Ovary (tissue), 9 donors: ENCODE data around the gene MTM1. TPM values are rescaled to one million over a fixed set of nuclear protein-coding genes. Genes with fewer than 3 reads are reported as not detected.
A peak's percentile ranks its signal among the peaks of the same experiment; 100 is the strongest.

Source experiments
- DNase-seq, 5 donors: peaks; one replicate each; pipeline ENCODE4 v3.0.0-alpha.2; 2019 to 2020
- H3K27ac ChIP-seq, 2 donors: fragments of 200-600 bp; one replicate each; pipeline versions ENCODE4 v1.5.1 to v1.8.0; 2019 to 2022
- H3K27me3 ChIP-seq: fragments of 200-600 bp; one replicate; pipeline ENCODE4 v1.8.0; 2022
- H3K36me3 ChIP-seq: fragments of 200-600 bp; sonication (generic); one replicate; pipeline ENCODE4 v1.5.1; 2019
- H3K4me1 ChIP-seq: one replicate; pipeline ENCODE4 v1.8.1; 2013; ENCODE audit warnings: mild to moderate bottlenecking, moderate library complexity; ENCODE audit not compliant: insufficient read depth
- H3K4me3 ChIP-seq: fragments of 200-600 bp; sonication (generic); one replicate; pipeline ENCODE4 v1.5.1; 2017
- H3K9me3 ChIP-seq, 2 donors: fragments of 200-600 bp in 1 of 2; sonication (generic) in 1 of 2; one replicate each; pipeline versions ENCODE4 v1.5.1 to v1.8.1; 2013 to 2019; ENCODE audit warnings: mild to moderate bottlenecking in 1 of 2, moderate library complexity in 1 of 2
- CTCF ChIP-seq, 3 donors: fragments of 450-650 bp in 2 of 3; fragments of 200-600 bp in 1 of 3; IDR thresholded peaks; one replicate each; pipeline versions ENCODE4 v1.5.1 to v1.8.0; 2016 to 2022; ENCODE audit warnings: antibody characterized with exemption in 3 of 3, mild to moderate bottlenecking in 1 of 3
- EP300 ChIP-seq: sonication (generic); formaldehyde crosslinking; IDR thresholded peaks from one replicate; pipeline ENCODE4 v1.6.1; 2017; ENCODE audit warnings: antibody characterized with exemption
- POLR2A ChIP-seq: fragments of 450-650 bp; IDR thresholded peaks from one replicate; pipeline ENCODE4 v1.6.1; 2017; ENCODE audit warnings: antibody characterized with exemption, mild to moderate bottlenecking, moderate library complexity
- WGBS, 3 donors: extraction: QIAGEN DNeasy Blood & Tissue Kit in 1 of 3; methylation state at CpG; one replicate each; pipeline versions ENCODE4 v1.1.5 to v1.1.7; 2013 to 2017; 5-methylcytosine and 5-hydroxymethylcytosine counted together
- intact Hi-C, 4 donors: fragments of 100-400 bp; cut with DNase I; formaldehyde crosslinking; loops; one replicate each; pipeline versions ENCODE4 v1.11.0 to v1.15.1; 2022 to 2023
- polyA plus RNA-seq, 2 donors: library from polyadenylated mRNA; stranded (reverse); fragments of 200-250 nt in 1 of 2; fragments of 350-450 nt in 1 of 2; fragmentation: Illumina TruSeq in 1 of 2; extraction: RNeasy Lipid Tissue Mini Kit (QIAGEN cat#74804) in 1 of 2; gene quantifications; one replicate each; pipeline ENCODE4 v1.2.3, GENCODE V29; 2013 to 2014
- total RNA-seq, 7 donors: library from RNA; depleted of rRNA in 2 of 7; stranded (reverse); fragments of >200 nt in 2 of 7; fragmentation: NEBNext Ultra II Directional in 3 of 7; extraction: Animal tissue kit (Norgen Biotek cat#: 25700) in 3 of 7; gene quantifications; one replicate each; pipeline versions ENCODE4 v1.1.0 to v1.2.4, GENCODE V29; 2016 to 2023
- donor health status: DM: no; HTN: no; CAD: no; lungs with moderate emphysema.
- donor health status: DM: no; HTN: no; CAD: no.
- donor health status: Bipolar disorder and iron deficiency.
- donor health status: DM: yes; HTN: yes; CAD: no.
- donor health status: DM: no; HTN: no; CAD: no.
- donor health status: DM: yes; HTN: yes; CAD: no.

MTM1 gene
- total and polyA plus RNA-seq, 9 donors = 8.8 to 28.3 (median 23.4) TPM

- 25 to 33% (median 25%) methylated on average over 2 of the region's 2 CpGs for WGBS, 3 donors
- Histone ChIP-seq H3K4me1 (no peaks in the 10 kb centered on the region), H3K4me3 (no peak overlapping the region), H3K27ac (no peak overlapping the region), H3K9me3 (no peaks in the 10 kb centered on the region), H3K36me3 (no peaks in the 10 kb centered on the region), H3K27me3 (no peaks in the 10 kb centered on the region)
- intact Hi-C loops = no loop called here
- DNase-seq = no peak
- no peak for TF ChIP-seq POLR2A
- no peak for TF ChIP-seq EP300
- TF ChIP-seq CTCF (IDR thresholded peaks at IDR 0.05) = no peak
These were observed 107.8 kb downstream of the MTM1 start for GRCh38 chrX:150676221-150676620.

GRCh38 chrX:150680974-150681373, 112.6 kb downstream of the MTM1 start:
- no peaks in the 10 kb centered on the region for H3K27me3 ChIP-seq
- no peaks in the 10 kb centered on the region for H3K4me1 ChIP-seq
- DNase-seq = peak; percentile 18 to 47 (median 30)
- no peaks in the 10 kb centered on the region for H3K36me3 ChIP-seq
- WGBS, 3 donors = 27 to 39% (median 31%) methylated on average over 7 of the region's 7 CpGs
- intact Hi-C loops = loop anchor here in 2 of 4 donors (10.0 kb wide), 2 partner anchors 316 to 716 kb away; partner anchors contain the start of gene MAMLD1 (in 1 of the 2)
- H3K9me3 ChIP-seq = no peaks in the 10 kb centered on the region
- no peak overlapping the region for H3K27ac ChIP-seq
- H3K4me3 ChIP-seq = no peak overlapping the region
- TF ChIP-seq POLR2A = no peak
- no peak for TF ChIP-seq CTCF (IDR thresholded peaks at IDR 0.05)
- no peak for TF ChIP-seq EP300

- 71 to 87% (median 84%) methylated on average over 3 of the region's 3 CpGs for WGBS, 3 donors
- intact Hi-C loops = loop anchor here in 2 of 4 donors (10.0 kb wide), 2 partner anchors 318 to 718 kb away; partner anchors contain the start of gene MAMLD1 (in 1 of the 2)
These were observed 114.7 kb downstream of the MTM1 start for GRCh38 chrX:150683112-150683511.

GRCh38 chrX:150683536-150684146, 115.2 kb downstream of the MTM1 start:
- WGBS, 3 donors = 33 to 36% (median 36%) methylated on average over 7 of the region's 7 CpGs
- Histone ChIP-seq H3K4me1 (no peaks in the 10 kb centered on the region), H3K27ac (no peak overlapping the region), H3K9me3 (no peaks in the 10 kb centered on the region), H3K36me3 (no peaks in the 10 kb centered on the region), H3K27me3 (no peaks in the 10 kb centered on the region), H3K4me3 (no peak overlapping the region)
- no peak for DNase-seq
- intact Hi-C loops = loop anchor here in 2 of 4 donors (10.0 kb wide), 2 partner anchors 319 to 719 kb away; partner anchors contain the start of gene MAMLD1 (in 1 of the 2)
- no peak for TF ChIP-seq POLR2A
- TF ChIP-seq CTCF (IDR thresholded peaks at IDR 0.05) = peak in 1 of 3 donors; percentile 12

More at GRCh38 chrX:150683112-150683511, 114.7 kb downstream of the MTM1 start:
- Histone ChIP-seq H3K27ac (no peak overlapping the region), H3K4me1 (no peaks in the 10 kb centered on the region), H3K27me3 (no peaks in the 10 kb centered on the region), H3K36me3 (no peaks in the 10 kb centered on the region), H3K4me3 (no peak overlapping the region), H3K9me3 (no peaks in the 10 kb centered on the region)
- no peak for DNase-seq
- TF ChIP-seq EP300 (no peak), POLR2A (no peak), CTCF (IDR thresholded peaks at IDR 0.05) (no peak)
